ENCODE results near the gene DNAJC3.

DNA sequence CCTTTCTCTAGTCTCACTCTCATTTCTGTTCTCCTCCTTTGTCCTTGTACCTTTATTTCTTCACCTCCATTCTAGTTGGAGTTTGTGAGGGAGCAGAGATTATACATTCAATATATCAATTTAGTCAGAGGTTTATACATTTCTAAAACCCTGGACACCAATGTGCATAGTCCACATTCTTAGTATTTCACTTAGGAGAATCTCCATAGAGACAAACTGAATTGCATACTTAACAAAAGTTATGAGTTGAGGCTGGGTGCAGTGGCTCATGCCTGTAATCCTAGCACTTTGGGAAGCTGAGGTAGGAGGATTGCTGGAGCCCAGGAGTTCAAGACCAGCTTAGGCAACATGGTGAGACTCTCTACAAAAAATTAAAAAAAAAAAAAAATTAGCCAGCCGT lies 45.3 kb downstream of the DNAJC3 start:
- TF ChIP-seq, protein P1, sequence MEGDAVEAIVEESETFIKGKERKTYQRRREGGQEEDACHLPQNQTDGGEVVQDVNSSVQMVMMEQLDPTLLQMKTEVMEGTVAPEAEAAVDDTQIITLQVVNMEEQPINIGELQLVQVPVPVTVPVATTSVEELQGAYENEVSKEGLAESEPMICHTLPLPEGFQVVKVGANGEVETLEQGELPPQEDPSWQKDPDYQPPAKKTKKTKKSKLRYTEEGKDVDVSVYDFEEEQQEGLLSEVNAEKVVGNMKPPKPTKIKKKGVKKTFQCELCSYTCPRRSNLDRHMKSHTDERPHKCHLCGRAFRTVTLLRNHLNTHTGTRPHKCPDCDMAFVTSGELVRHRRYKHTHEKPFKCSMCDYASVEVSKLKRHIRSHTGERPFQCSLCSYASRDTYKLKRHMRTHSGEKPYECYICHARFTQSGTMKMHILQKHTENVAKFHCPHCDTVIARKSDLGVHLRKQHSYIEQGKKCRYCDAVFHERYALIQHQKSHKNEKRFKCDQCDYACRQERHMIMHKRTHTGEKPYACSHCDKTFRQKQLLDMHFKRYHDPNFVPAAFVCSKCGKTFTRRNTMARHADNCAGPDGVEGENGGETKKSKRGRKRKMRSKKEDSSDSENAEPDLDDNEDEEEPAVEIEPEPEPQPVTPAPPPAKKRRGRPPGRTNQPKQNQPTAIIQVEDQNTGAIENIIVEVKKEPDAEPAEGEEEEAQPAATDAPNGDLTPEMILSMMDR (IDR thresholded peaks at IDR 0.05; ENCODE audit: insufficient read depth, low read length, poor library complexity, severe bottlenecking), result no peak
- no peak for TF ChIP-seq EZH2phosphoT487 (conservative IDR thresholded peaks at IDR 0.05; ENCODE audit: low read length)
